IPS DF 6.9 (cell line): ENCODE results near the gene VSIR.

Source experiments
- DNase-seq: peaks from one replicate; pipeline ENCODE4 v3.0.0-alpha.2; 2013; ENCODE audit warnings: low read depth, low spot score
- H3K27ac ChIP-seq: one replicate; pipeline ENCODE4 v1.5.1; 2013; ENCODE audit warnings: low read length, control low read depth
- H3K27me3 ChIP-seq: 2 replicates; pipeline ENCODE4 v1.6.1; 2013; ENCODE audit warnings: mild to moderate bottlenecking, low read length; ENCODE audit not compliant: control insufficient read depth, insufficient read depth
- H3K36me3 ChIP-seq: 2 replicates; pipeline ENCODE4 v1.6.1; 2013; ENCODE audit warnings: low read length; ENCODE audit not compliant: control insufficient read depth, insufficient read depth
- H3K4me1 ChIP-seq: 2 replicates; pipeline ENCODE4 v1.6.1; 2013; ENCODE audit warnings: low read length; ENCODE audit not compliant: control insufficient read depth, insufficient read depth
- H3K4me3 ChIP-seq: 2 replicates; pipeline ENCODE4 v1.5.1; 2013; ENCODE audit warnings: mild to moderate bottlenecking, low read length
- H3K9me3 ChIP-seq: 2 replicates; pipeline ENCODE4 v1.6.1; 2013; ENCODE audit warnings: low read length, inconsistent platforms; ENCODE audit not compliant: control insufficient read depth, insufficient read depth
- WGBS: extraction: QIAGEN DNeasy Blood & Tissue Kit; methylation state at CpG from one replicate; pipeline ENCODE4 v1.1.7; 2013; ENCODE audit warnings: mixed read lengths, missing lambda C conversion rate; ENCODE audit not compliant: insufficient read length, insufficient coverage; 5-methylcytosine and 5-hydroxymethylcytosine counted together

Gene VSIR

GRCh38 chr10:71704816-71705215, 68.5 kb downstream of the VSIR start:
- H3K27ac ChIP-seq: no peak overlapping the region
- no peaks in the 10 kb centered on the region for H3K36me3 ChIP-seq
- no peaks in the 10 kb centered on the region for H3K9me3 ChIP-seq
- H3K4me1 ChIP-seq: no peaks in the 10 kb centered on the region
- H3K4me3 ChIP-seq: no peak overlapping the region
- H3K27me3 ChIP-seq: no peaks in the 10 kb centered on the region
- no peak for DNase-seq
- no CpG with 5 or more reads among the region's 18 CpGs for WGBS

DNA sequence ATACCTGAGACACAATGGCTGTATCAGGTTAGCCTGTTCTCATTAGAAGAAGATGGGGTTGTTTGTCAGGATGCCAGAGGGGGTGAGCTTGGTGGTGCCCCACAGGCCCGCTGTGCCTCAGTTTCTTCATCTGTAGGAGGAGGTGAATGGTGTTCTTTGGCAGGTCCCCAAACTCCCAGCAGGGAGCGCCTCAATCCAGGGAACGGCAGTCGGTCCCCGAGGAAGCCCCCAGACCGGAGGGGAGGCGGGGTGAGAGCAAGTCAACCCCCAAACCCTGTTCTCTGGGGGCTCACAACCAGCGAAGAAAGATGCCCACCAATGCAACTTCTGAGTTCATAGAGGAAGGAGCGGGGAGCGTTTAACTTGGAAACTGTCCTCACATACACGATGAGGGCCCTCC, 69.7 kb downstream of the VSIR start:
- Histone ChIP-seq H3K27ac (no peak overlapping the region), H3K27me3 (no peaks in the 10 kb centered on the region), H3K4me1 (no peaks in the 10 kb centered on the region), H3K9me3 (no peaks in the 10 kb centered on the region), H3K36me3 (no peaks in the 10 kb centered on the region), H3K4me3 (no peak overlapping the region)
- DNase-seq: no peak
- WGBS: no CpG with 5 or more reads among the region's 11 CpGs

GRCh38 chr10:71701496-71702132, 71.7 kb downstream of the VSIR start:
- DNase-seq: no peak
- H3K27me3 ChIP-seq: no peaks in the 10 kb centered on the region
- no CpG with 5 or more reads among the region's 11 CpGs for WGBS

GRCh38 chr10:71700731-71701368, 72.5 kb downstream of the VSIR start:
- Histone ChIP-seq H3K4me3 (no peak overlapping the region), H3K9me3 (no peaks in the 10 kb centered on the region), H3K27me3 (no peaks in the 10 kb centered on the region), H3K27ac (no peak overlapping the region), H3K4me1 (no peaks in the 10 kb centered on the region), H3K36me3 (no peaks in the 10 kb centered on the region)
- no CpG with 5 or more reads among the region's 11 CpGs for WGBS
- no peak for DNase-seq

More at GRCh38 chr10:71701496-71702132, 71.7 kb downstream of the VSIR start:
- Histone ChIP-seq H3K9me3 (no peaks in the 10 kb centered on the region), H3K4me1 (no peaks in the 10 kb centered on the region), H3K36me3 (no peaks in the 10 kb centered on the region), H3K27ac (no peak overlapping the region), H3K4me3 (no peak overlapping the region)

GRCh38 chr10:71698737-71699136, 74.6 kb downstream of the VSIR start:
- Histone ChIP-seq H3K27me3 (no peaks in the 10 kb centered on the region), H3K36me3 (no peaks in the 10 kb centered on the region), H3K9me3 (no peaks in the 10 kb centered on the region), H3K4me1 (no peaks in the 10 kb centered on the region), H3K27ac (no peak overlapping the region), H3K4me3 (no peak overlapping the region)
- DNase-seq: no peak
- no CpG with 5 or more reads among the region's 5 CpGs for WGBS

GRCh38 chr10:71697938-71698709, 75.2 kb downstream of the VSIR start:
- H3K4me1 ChIP-seq: no peaks in the 10 kb centered on the region

More at GRCh38 chr10:71697938-71698709, 75.2 kb downstream of the VSIR start:
- no CpG with 5 or more reads among the region's 7 CpGs for WGBS
- Histone ChIP-seq H3K4me3 (no peak overlapping the region), H3K9me3 (no peaks in the 10 kb centered on the region), H3K36me3 (no peaks in the 10 kb centered on the region), H3K27ac (no peak overlapping the region), H3K27me3 (no peaks in the 10 kb centered on the region)
- DNase-seq: no peak
